B cell (primary cell): ENCODE measurements around the gene GFPT2. TPM values are rescaled to one million over a fixed set of nuclear protein-coding genes. Genes with fewer than 3 reads are reported as not detected.

Source experiments
- ATAC-seq: fragments of 200-7000 bp; cut with Tn5 transposase; one replicate; pipeline ENCODE4 v1.10.0; 2021; ENCODE audit warnings: low read depth, mild to moderate bottlenecking, moderate number of reproducible peaks, moderate library complexity
- CTCF ChIA-PET: fragments of 350-600 bp; sonication (Branson Sonifier 250); formaldehyde crosslinking; loops from one replicate; lab custom pipeline; 2021; ENCODE audit warnings: antibody characterized with exemption, inconsistent platforms; lab: Charles Lee
- POLR2A ChIA-PET: fragments of 350-600 bp; sonication (Branson Sonifier 250); formaldehyde crosslinking; loops from one replicate; lab custom pipeline; 2021; ENCODE audit warnings: antibody characterized with exemption; lab: Charles Lee
- DNase-seq: peaks from one replicate; pipeline ENCODE4 v3.0.0; 2013
- H2AFZ ChIP-seq: 2 replicates; pipeline ENCODE4 v1.6.1; 2012; ENCODE audit warnings: mild to moderate bottlenecking, low read depth, low read length; ENCODE audit not compliant: insufficient read depth, poor library complexity, severe bottlenecking
- H3K27ac ChIP-seq, 2 donors: 1 replicate in 1 of 2; 2 replicates in 1 of 2; pipeline ENCODE4 v1.5.1; 2012 to 2013; ENCODE audit warnings: low read length in 2 of 2, mild to moderate bottlenecking in 2 of 2, moderate library complexity in 1 of 2
- H3K27me3 ChIP-seq, 4 experiments: fragments of 200-600 bp in 1 of 4; sonication (generic) in 1 of 4; replicated peaks in 1 of 4; 1 replicate in 2 of 4; 2 replicates in 2 of 4; pipeline versions ENCODE4 v1.6.1 to v1.7.0; 2013 to 2016; ENCODE audit warnings: low read length in 3 of 4, mild to moderate bottlenecking in 2 of 4, mixed read lengths in 1 of 4, moderate library complexity in 1 of 4; ENCODE audit not compliant: insufficient read depth in 4 of 4, control insufficient read depth in 3 of 4; ENCODE audit errors: control extremely low read depth in 1 of 4
- H3K36me3 ChIP-seq, 2 experiments: replicated peaks in 1 of 2; 1 replicate in 1 of 2; 2 replicates in 1 of 2; pipeline versions ENCODE4 v1.6.1 to v1.7.1; 2013; ENCODE audit warnings: low read length in 1 of 2; ENCODE audit not compliant: insufficient read depth in 2 of 2, control insufficient read depth in 1 of 2; ENCODE audit errors: control extremely low read depth in 1 of 2, extremely low read depth in 1 of 2
- H3K4me1 ChIP-seq, 2 donors: fragments of 200-600 bp in 1 of 2; sonication (generic) in 1 of 2; 1 replicate in 1 of 2; 2 replicates in 1 of 2; pipeline versions ENCODE4 v1.5.1 to v1.6.1; 2013 to 2017; ENCODE audit warnings: low read length in 2 of 2; ENCODE audit not compliant: control insufficient read depth in 2 of 2, insufficient read depth in 2 of 2
- H3K4me2 ChIP-seq: replicated peaks from 2 replicates; pipeline ENCODE3; 2012; ENCODE audit warnings: mild to moderate bottlenecking, low read depth, low read length; ENCODE audit not compliant: poor library complexity, severe bottlenecking
- H3K4me3 ChIP-seq, 5 experiments: fragments of 200-600 bp in 1 of 5; sonication (generic) in 1 of 5; 1 replicate in 3 of 5; 2 replicates in 2 of 5; pipeline versions ENCODE4 v1.5.1 to v1.7.0; 2011 to 2016; ENCODE audit warnings: low read length in 4 of 5, mild to moderate bottlenecking in 4 of 5, low read depth in 2 of 5, control low read depth in 1 of 5, moderate library complexity in 1 of 5; ENCODE audit not compliant: insufficient read depth in 1 of 5; ENCODE audit errors: control extremely low read depth in 1 of 5, extremely low read depth in 1 of 5
- H3K79me2 ChIP-seq: fragments of 200-600 bp; sonication (generic); one replicate; pipeline ENCODE4 v1.6.0; 2016; ENCODE audit warnings: low read length; ENCODE audit not compliant: control insufficient read depth, insufficient read depth
- H3K9ac ChIP-seq: fragments of 200-600 bp; sonication (generic); 2 replicates; pipeline ENCODE4 v1.6.1; 2017; ENCODE audit warnings: mild to moderate bottlenecking, low read length, moderate library complexity
- H3K9me3 ChIP-seq, 3 donors: one replicate each; pipeline versions ENCODE4 v1.6.1 to v1.7.1; 2013; ENCODE audit warnings: low read length in 2 of 3; ENCODE audit not compliant: control insufficient read depth in 2 of 3, insufficient read depth in 1 of 3; ENCODE audit errors: control extremely low read depth in 1 of 3
- H4K20me1 ChIP-seq: 2 replicates; pipeline ENCODE4 v1.6.0; 2012; ENCODE audit warnings: mild to moderate bottlenecking, low read length; ENCODE audit not compliant: insufficient read depth, control insufficient read depth, poor library complexity, severe bottlenecking
- H3K27ac Mint-ChIP-seq: one replicate; pipeline ENCODE4 v1.8.0; 2021; ENCODE audit warnings: mixed read lengths
- H3K27me3 Mint-ChIP-seq: one replicate; pipeline ENCODE4 v1.8.0; 2021; ENCODE audit warnings: mixed read lengths
- H3K4me1 Mint-ChIP-seq: one replicate; pipeline ENCODE4 v1.8.0; 2021; ENCODE audit warnings: mixed read lengths
- H3K4me3 Mint-ChIP-seq: one replicate; pipeline ENCODE4 v1.8.0; 2021; ENCODE audit warnings: mixed read lengths
- H3K9me3 Mint-ChIP-seq: one replicate; pipeline ENCODE4 v1.8.0; 2022; ENCODE audit warnings: mixed read lengths; ENCODE audit not compliant: insufficient read depth
- CTCF ChIP-seq: fragments of 200-600 bp; IDR thresholded peaks from one replicate; pipeline ENCODE4 v1.8.0; 2022; ENCODE audit warnings: antibody characterized with exemption, mild to moderate bottlenecking
- EZH2 ChIP-seq: IDR thresholded peaks from 2 replicates; pipeline ENCODE4 v1.6.1; 2012; ENCODE audit warnings: borderline replicate concordance, low read depth, mild to moderate bottlenecking, moderate library complexity, low read length; ENCODE audit not compliant: insufficient read depth, poor library complexity, severe bottlenecking
- WGBS: methylation state at CpG from one replicate; pipeline ENCODE4 v1.1.5; 2013; ENCODE audit warnings: missing lambda C conversion rate; ENCODE audit not compliant: insufficient coverage; 5-methylcytosine and 5-hydroxymethylcytosine counted together
- intact Hi-C: fragments of 100-400 bp; cut with micrococcal nuclease; formaldehyde crosslinking; loops from one replicate; pipeline ENCODE4 v1.10.0; 2022
- polyA plus RNA-seq: library from polyadenylated mRNA; depleted of rRNA; stranded (reverse); fragments of >200 nt; gene quantifications from 2 replicates; pipeline ENCODE4 v1.2.3, GENCODE V29; 2012
- total RNA-seq, 2 donors: library from RNA; stranded (reverse); fragments of 120-200 nt in 1 of 2; gene quantifications; 1 replicate in 1 of 2; 2 replicates in 1 of 2; pipeline versions ENCODE4 v1.2.3 to v1.2.4, GENCODE V29; 2013 to 2022

Gene GFPT2
- total and polyA plus RNA-seq, 2 donors (not counting 1 experiment from before 2014, with no cell fraction given) = 0.03 to 2.8 TPM

GRCh38 chr5:180350711-180351465 is 2.2 kb downstream of the GFPT2 start:
- no peak overlapping the region for H3K4me3 ChIP-seq
- H3K27me3 Mint-ChIP-seq = peaks cover 46% of the 10 kb centered on the region
- H3K79me2 ChIP-seq = no peaks in the 10 kb centered on the region
- H3K9ac ChIP-seq = no peak overlapping the region
- no peak overlapping the region for H3K4me3 Mint-ChIP-seq
- 89% methylated on average over 9 of the region's 11 CpGs for WGBS
- peaks cover 0 to 49% (median 22%) of the 10 kb centered on the region in 4 experiments for H3K27me3 ChIP-seq
- POLR2A ChIA-PET = no interaction called here
- DNase-seq (no peak), ATAC-seq (no peak)
- H4K20me1 ChIP-seq = no peaks in the 10 kb centered on the region
- peaks cover 0 to 3% (median 0%) of the 10 kb centered on the region in 3 donors for H3K9me3 ChIP-seq
- H3K9me3 Mint-ChIP-seq = no peaks in the 10 kb centered on the region
- no peak overlapping the region for H3K27ac ChIP-seq
- TF ChIP-seq EZH2 (no peak), CTCF (no peak)
- H3K27ac Mint-ChIP-seq = no peak overlapping the region
- no peak overlapping the region for H2AFZ ChIP-seq
- intact Hi-C loops = no loop called here
- H3K4me1 ChIP-seq = peaks cover 21 to 23% of the 10 kb centered on the region in 2 donors
- no peak overlapping the region for H3K4me2 ChIP-seq
- CTCF ChIA-PET = interaction anchor here (1.1 kb wide), 1 partner anchor 22 kb away, joined by 6 read pairs; no protein-coding TSS in a partner anchor
- H3K4me1 Mint-ChIP-seq = peaks cover 9% of the 10 kb centered on the region
- no peaks in the 10 kb centered on the region for H3K36me3 ChIP-seq

- Histone ChIP-seq H3K4me2 (no peak overlapping the region), H3K9ac (no peak overlapping the region), H3K36me3 (no peaks in the 10 kb centered on the region), H3K4me3 (no peak overlapping the region), H2AFZ (no peak overlapping the region), H3K9me3 (peaks cover 0 to 3% (median 0%) of the 10 kb centered on the region in 3 donors), H3K4me1 (peaks cover 21 to 23% of the 10 kb centered on the region in 2 donors), H3K27me3 (peaks cover 0 to 44% (median 21%) of the 10 kb centered on the region in 4 experiments), H3K79me2 (no peaks in the 10 kb centered on the region), H4K20me1 (no peaks in the 10 kb centered on the region), H3K27ac (no peak overlapping the region)
- ATAC-seq = no peak
- H3K4me3 Mint-ChIP-seq = no peak overlapping the region
- H3K27me3 Mint-ChIP-seq = peaks cover 47% of the 10 kb centered on the region
- TF ChIP-seq EZH2 (no peak), CTCF (no peak)
- ChIA-PET POLR2A (no interaction called here), CTCF (no interaction called here)
- DNase-seq = no peak
- H3K27ac Mint-ChIP-seq = no peak overlapping the region
- intact Hi-C loops = no loop called here
- peaks cover 9% of the 10 kb centered on the region for H3K4me1 Mint-ChIP-seq
- H3K9me3 Mint-ChIP-seq = no peaks in the 10 kb centered on the region
- WGBS = 85% methylated on average over 6 of the region's 7 CpGs
Measured at GRCh38 chr5:180350296-180350695, 2.8 kb downstream of the GFPT2 start.
